NCI-H526 treated with DMSO at 0.1 percent for 48 hours (cell line): ENCODE data around the gene KRT1.

ENCODE experiments used
- DNase-seq: peaks from one replicate; lab custom pipeline; 2025; lab: John Stamatoyannopoulos, UW

KRT1 gene

DNA sequence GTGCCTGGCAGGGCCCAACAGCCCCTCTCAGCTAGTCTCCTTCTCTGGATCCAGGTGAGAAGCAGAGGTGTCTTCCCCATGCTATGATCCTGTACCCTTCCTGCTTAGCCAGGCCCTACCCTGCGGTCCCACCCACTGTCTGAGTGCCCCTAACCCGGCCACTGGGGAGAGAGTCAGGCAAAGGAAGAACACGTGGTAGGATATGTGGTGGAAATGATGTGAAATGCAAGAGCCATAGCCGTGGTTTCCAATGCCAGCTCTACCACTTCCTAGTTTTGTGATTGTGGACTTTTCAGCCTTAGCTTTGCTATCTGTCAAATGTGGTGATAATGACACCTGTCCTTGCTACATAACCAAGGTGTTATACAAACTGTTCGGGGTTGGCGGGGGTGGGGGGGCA is 44.0 kb downstream of the KRT1 start:
- no peak for DNase-seq

DNA sequence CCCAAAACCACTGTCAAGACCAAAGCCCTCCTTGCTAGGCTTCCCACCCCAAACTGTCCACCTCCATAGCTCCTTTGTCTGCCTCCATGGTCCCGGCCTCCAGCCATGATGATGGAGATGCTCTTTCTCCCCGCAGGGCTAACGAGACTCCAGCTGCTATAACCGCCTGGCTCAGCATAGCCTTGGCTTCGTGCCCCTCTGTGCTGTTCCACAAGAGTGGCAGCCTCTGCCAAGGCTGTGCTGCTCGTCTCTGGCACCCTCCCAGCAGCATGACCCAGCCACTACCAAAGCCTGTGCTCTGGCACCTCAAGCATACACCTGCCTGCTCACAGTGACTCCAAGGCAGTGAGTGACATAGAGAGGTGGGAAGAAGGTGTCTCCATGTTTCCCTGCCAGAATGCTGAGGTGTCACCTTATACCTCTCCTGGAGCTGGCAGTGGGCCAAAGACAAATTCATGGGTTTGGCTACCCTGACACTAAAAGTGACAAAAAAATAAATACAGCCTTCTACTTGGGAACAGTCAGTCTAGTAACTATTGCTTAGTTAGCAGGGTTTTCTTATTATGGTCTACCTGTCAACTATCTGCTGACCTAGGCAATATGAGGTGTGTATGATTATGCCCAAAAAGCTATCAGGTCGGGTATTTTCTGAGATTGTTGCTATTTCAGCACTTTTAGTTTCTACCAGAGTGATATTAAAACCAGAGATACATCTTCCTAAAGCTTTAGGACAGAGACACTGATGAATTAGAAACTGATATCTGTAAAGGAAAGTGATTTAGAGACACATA is 45.7 kb downstream of the KRT1 start:
- no peak for DNase-seq

DNA sequence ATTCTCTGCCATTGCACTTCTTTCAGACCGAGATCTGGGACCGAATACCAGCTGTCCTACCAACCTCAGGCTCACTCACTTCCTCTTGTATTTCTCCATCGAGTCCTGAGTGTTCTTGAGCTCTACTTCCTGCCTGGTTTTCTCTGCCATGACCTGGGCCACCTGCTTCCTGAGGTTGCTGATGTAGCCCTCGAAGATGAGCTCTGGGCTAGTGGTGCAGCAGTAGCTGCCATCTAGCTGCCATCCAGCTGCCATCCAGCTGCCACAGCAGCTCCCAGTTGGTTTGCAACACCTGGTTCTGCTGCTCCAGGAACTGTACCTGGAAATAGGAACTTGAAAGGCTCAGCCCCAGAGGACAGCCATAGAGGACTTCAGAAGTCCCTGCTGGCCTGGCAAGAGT is 46.8 kb downstream of the KRT1 start:
- DNase-seq: no peak

DNA sequence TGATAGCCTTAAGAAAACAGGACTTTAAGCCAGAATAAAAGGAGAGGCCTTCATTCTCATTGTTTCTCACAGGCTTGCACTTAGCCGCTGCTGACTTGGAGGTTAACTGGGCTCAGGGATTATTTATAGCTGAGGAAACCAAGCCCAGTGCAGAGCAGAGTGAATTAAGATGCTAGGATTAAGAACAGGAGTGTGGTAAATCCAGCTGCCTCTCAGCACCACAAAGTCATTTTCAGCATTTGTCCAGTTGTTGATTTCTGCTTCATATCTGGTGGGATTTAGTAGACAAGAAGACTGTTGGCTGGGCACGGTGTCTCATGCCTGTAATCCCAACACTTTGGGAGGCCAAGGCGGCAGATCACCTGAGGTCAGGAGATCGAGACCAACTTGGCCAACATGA is 47.6 kb downstream of the KRT1 start:
- DNase-seq: no peak

DNA sequence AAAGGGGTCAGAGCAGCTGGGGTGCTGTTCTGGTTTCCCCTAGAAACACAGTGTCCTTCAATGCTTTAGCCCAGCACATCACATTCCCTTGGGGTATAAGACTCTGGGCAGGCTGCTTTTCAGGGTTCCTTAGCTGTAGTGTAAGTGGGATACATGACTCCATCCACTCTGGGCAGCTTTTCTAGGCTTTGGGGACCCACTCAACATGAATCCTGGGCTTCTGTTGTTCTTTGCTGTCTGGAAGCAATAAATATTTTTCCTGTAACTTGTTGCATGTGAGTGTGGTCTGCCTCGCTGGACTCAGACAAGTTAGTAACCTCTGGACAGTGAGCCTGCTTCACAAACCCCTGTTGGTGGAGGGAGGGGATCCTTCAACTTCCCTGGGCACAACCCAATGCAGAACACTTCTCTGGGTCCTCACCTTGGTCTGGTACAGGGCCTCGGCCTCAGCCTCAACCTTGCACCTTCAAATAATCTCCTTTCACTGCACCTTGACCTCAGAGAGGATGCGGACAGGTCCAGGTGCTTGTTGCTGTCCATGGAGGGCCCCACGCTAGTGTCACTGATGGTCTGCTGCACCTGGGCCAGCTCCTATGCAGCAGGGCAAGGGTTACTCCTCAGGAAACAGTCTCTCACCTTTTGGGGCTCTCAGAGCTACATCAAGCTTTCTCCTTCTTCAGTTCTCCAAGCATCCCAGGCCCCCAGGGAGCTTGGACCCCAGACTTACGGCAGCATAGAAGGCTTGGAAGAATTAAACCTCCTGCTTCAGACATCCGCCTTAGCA is 48.3 kb downstream of the KRT1 start:
- DNase-seq: no peak

- DNase-seq: no peak
These were observed 48.9 kb downstream of the KRT1 start for GRCh38 chr12:52631264-52631663.

DNA sequence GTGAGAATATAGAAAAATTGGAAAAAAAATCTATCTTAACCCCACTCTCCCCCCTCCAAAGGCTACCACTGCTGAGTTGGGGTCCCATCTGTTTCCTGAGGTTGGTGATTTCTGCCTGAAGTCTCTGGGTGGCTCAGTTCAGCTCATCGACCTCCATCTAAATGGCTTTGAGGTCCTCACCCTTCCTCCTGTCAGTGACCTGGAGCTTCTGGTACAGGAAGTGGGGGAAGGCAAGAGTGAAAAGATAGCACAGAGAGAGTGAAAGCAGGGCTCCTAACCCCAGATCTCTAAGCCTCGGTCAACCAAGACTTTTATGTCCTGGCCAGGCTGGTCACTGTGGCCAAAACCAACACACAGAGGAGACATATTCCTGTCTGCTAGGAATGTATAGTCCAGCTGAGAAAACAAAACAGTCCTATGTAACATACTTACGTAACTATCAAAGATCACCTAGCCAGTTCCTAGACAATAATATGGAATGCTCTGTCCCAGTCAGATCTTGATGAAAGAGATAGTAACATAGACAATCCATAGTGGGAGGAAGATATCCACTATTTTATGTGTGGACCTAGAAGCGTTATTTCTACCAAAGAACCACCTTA is 49.5 kb downstream of the KRT1 start:
- no peak for DNase-seq

DNA sequence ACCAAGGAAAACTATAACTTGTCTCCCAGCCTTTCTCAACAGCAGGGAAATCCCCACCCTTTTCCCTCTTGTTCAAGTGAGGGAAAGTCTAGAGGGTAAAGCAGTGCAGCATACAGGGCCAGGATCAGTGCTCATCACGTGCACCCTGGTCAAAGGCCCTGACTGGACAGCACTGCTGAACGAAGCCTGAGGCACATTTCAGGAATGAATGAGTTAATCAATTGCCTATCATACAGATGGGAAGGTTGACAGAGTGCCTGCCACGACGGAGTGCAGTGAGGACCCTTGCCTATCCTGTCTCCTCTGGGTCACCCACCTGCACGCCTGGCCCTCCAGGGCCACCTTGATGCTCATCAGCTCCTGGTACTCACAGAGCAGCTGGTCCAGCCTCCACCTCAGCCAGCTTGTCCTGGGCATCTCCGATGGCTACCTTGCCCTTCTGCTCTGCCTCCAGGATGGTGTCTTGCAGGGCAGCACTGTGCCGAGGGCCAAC is 50.2 kb downstream of the KRT1 start:
- no peak for DNase-seq

- DNase-seq: no peak
These were observed 50.8 kb downstream of the KRT1 start for GRCh38 chr12:52629281-52630007.

DNA sequence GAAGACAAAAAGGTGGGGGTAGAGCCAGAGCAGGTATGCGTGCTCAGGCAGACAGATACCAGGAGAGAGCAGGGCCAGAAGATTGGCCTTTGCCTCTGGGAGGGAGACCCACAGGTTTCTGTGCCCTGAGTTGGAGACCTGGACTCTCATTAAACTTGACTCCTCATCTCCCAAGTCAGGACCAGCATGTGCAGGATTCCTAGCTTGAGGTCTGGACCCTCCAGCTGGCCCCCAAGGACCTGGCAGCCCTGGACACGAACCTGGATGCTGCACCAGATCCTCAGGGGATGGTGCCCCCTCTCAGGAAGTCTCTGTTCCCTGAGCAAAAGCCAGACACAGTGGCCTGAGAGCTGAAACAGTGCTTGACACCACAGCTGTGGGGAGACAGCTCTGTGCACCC is 51.4 kb downstream of the KRT1 start:
- DNase-seq: no peak

GRCh38 chr12:52628111-52628507 is 52.1 kb downstream of the KRT1 start:
- DNase-seq: no peak

DNA sequence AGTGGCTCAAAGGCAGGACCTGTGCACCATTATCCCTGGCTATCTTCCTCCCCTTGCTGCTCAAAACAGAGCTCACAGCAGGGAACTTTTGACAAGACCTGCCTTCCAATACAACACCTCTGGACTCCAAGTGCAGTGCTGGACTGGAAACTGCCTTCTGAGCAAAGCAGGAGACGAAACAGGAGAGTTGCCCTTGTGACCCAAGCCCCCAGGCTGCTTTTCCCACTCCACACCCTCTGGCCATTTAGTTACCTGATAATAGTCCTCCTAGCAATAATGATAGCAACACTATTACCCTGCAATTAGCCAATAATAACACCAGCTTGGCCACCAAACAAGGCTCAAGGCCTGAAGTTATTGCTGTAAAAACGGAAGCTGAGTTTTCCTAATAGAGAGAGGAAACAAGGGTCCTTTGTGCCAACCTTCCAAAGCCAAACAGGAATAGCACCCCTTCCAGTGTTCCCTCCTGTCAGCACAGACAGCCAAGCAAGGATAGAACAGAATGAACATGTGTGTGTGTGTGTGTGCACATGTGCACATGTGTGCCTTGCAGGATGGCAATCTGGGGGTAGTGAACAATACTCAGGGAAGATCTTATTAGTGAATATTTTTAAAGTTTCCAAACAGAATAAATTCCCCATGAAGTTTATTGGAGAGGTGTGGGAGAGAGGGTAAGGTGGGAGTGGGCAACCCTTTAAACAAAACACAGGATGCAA is 52.7 kb downstream of the KRT1 start:
- no peak for DNase-seq
